Peyer's patch (tissue), 4 donors: ENCODE results near the gene CNTNAP2. TPM values are rescaled to one million over a fixed set of nuclear protein-coding genes. Genes with fewer than 3 reads are reported as not detected.
"Not testable (repeated sequence)": the region's sequence is repeated elsewhere in the genome, so short reads cannot be mapped to it uniquely, and the experiment has no call there.

Experiments used
- DNase-seq, 3 donors: peaks; one replicate each; pipeline ENCODE4 v3.0.0-alpha.2; 2017 to 2019
- H3K27ac ChIP-seq, 4 donors: fragments of 200-600 bp; sonication (generic); one replicate each; pipeline ENCODE4 v1.5.1; 2016 to 2019
- H3K27me3 ChIP-seq, 2 donors: fragments of 200-600 bp; sonication (generic); one replicate each; pipeline ENCODE4 v1.5.1; 2019
- H3K36me3 ChIP-seq, 3 donors: fragments of 200-600 bp; sonication (generic); one replicate each; pipeline ENCODE4 v1.5.1; 2016 to 2019
- H3K4me1 ChIP-seq, 4 donors: fragments of 200-600 bp; sonication (generic); one replicate each; pipeline ENCODE4 v1.5.1; 2016 to 2019
- H3K4me3 ChIP-seq, 4 donors: fragments of 200-600 bp; sonication (generic); 1 replicate in 3 of 4; 2 replicates in 1 of 4; pipeline ENCODE4 v1.5.1; 2016 to 2019; ENCODE audit warnings: mild to moderate bottlenecking in 1 of 4
- H3K9me3 ChIP-seq, 4 donors: fragments of 200-600 bp; sonication (generic); one replicate each; pipeline ENCODE4 v1.5.1; 2016 to 2019; ENCODE audit warnings: mild to moderate bottlenecking in 1 of 4
- CTCF ChIP-seq, 6 experiments: fragments of 450-650 bp in 4 of 6; fragments of 200-600 bp in 2 of 6; sonication (generic) in 1 of 6; IDR thresholded peaks; one replicate each; pipeline ENCODE4 v1.5.1; 2017 to 2019; ENCODE audit warnings: antibody characterized with exemption in 6 of 6, mild to moderate bottlenecking in 3 of 6, moderate library complexity in 1 of 6
- POLR2A ChIP-seq, 2 donors: fragments of 450-650 bp; IDR thresholded peaks; one replicate each; pipeline ENCODE4 v1.5.1; 2017; ENCODE audit warnings: antibody characterized with exemption in 2 of 2, mild to moderate bottlenecking in 2 of 2, moderate library complexity in 2 of 2
- total RNA-seq, 4 donors: library from RNA; depleted of rRNA; stranded (reverse); fragments of >200 nt; gene quantifications; one replicate each; pipeline ENCODE4 v1.1.0, GENCODE V29; 2016

The CNTNAP2 gene
- total RNA-seq, 4 donors from 2014 or later, result 1.5 to 4.9 (median 3.6) TPM

- TF ChIP-seq CTCF (IDR thresholded peaks at IDR 0.05) (no peak), POLR2A (IDR thresholded peaks at IDR 0.05) (no peak)
These were observed 2173.0 kb downstream of the CNTNAP2 start for GRCh38 chr7:148289630-148290029.

GRCh38 chr7:148290538-148290937 is 2173.9 kb downstream of the CNTNAP2 start:
- Histone ChIP-seq H3K27me3 (no peaks in the 10 kb centered on the region), H3K9me3 (no peaks in the 10 kb centered on the region), H3K27ac (no peak overlapping the region), H3K4me1 (no peaks in the 10 kb centered on the region), H3K36me3 (no peaks in the 10 kb centered on the region), H3K4me3 (no peak overlapping the region)
- TF ChIP-seq CTCF (IDR thresholded peaks at IDR 0.05) (no peak), POLR2A (IDR thresholded peaks at IDR 0.05) (no peak)
- DNase-seq, result no peak

More at GRCh38 chr7:148289630-148290029, 2173.0 kb downstream of the CNTNAP2 start:
- Histone ChIP-seq H3K27ac (no peak overlapping the region), H3K36me3 (no peaks in the 10 kb centered on the region), H3K4me1 (no peaks in the 10 kb centered on the region), H3K9me3 (no peaks in the 10 kb centered on the region), H3K4me3 (no peak overlapping the region), H3K27me3 (no peaks in the 10 kb centered on the region)
- DNase-seq, result no peak

GRCh38 chr7:148291799-148292198 is 2175.2 kb downstream of the CNTNAP2 start:
- Histone ChIP-seq H3K4me1 (no peaks in the 10 kb centered on the region), H3K9me3 (no peaks in the 10 kb centered on the region), H3K27me3 (no peaks in the 10 kb centered on the region), H3K4me3 (no peak overlapping the region), H3K36me3 (no peaks in the 10 kb centered on the region), H3K27ac (no peak overlapping the region)
- no peak for DNase-seq
- TF ChIP-seq POLR2A (IDR thresholded peaks at IDR 0.05) (no peak), CTCF (IDR thresholded peaks at IDR 0.05) (no peak)

GRCh38 chr7:148296994-148297644 is 2180.5 kb downstream of the CNTNAP2 start:
- TF ChIP-seq POLR2A (IDR thresholded peaks at IDR 0.05), result no peak
- no peak for TF ChIP-seq CTCF (IDR thresholded peaks at IDR 0.05)
- H3K4me3 ChIP-seq, result no peak overlapping the region
- no peaks in the 10 kb centered on the region for H3K9me3 ChIP-seq
- H3K27ac ChIP-seq, result no peak overlapping the region
- no peaks in the 10 kb centered on the region for H3K36me3 ChIP-seq
- DNase-seq, result no peak
- no peaks in the 10 kb centered on the region for H3K27me3 ChIP-seq
- no peaks in the 10 kb centered on the region for H3K4me1 ChIP-seq

- not testable (repeated sequence) for H3K27ac ChIP-seq, H3K27me3 ChIP-seq, DNase-seq, H3K9me3 ChIP-seq, H3K4me3 ChIP-seq, H3K4me1 ChIP-seq, H3K36me3 ChIP-seq
These were observed 2182.2 kb downstream of the CNTNAP2 start for GRCh38 chr7:148298768-148299167.

GRCh38 chr7:148299350-148300276 is 2183.0 kb downstream of the CNTNAP2 start:
- H3K27ac ChIP-seq, result no peak overlapping the region
- H3K36me3 ChIP-seq, result no peaks in the 10 kb centered on the region
- H3K9me3 ChIP-seq, result no peaks in the 10 kb centered on the region
- H3K4me1 ChIP-seq, result peaks cover 0 to 4% (median 0%) of the 10 kb centered on the region in 4 donors
- H3K4me3 ChIP-seq, result no peak overlapping the region
- DNase-seq, result no peak
- no peak for TF ChIP-seq CTCF (IDR thresholded peaks at IDR 0.05)
- TF ChIP-seq POLR2A (IDR thresholded peaks at IDR 0.05), result no peak
- no peaks in the 10 kb centered on the region for H3K27me3 ChIP-seq

GRCh38 chr7:148302436-148302835 is 2185.8 kb downstream of the CNTNAP2 start:
- not testable (repeated sequence) for H3K36me3 ChIP-seq, H3K27ac ChIP-seq, H3K9me3 ChIP-seq, H3K4me3 ChIP-seq, H3K27me3 ChIP-seq, DNase-seq
- H3K4me1 ChIP-seq, result peaks cover 0 to 10% (median 0%) of the 10 kb centered on the region in 4 donors
